ENCODE data around the gene DDOST. TPM values are rescaled to one million over a fixed set of nuclear protein-coding genes. Genes with fewer than 3 reads are reported as not detected.

Gene DDOST
- total and polyA plus RNA-seq, 7 experiments from 2014 or later, result 96.9 to 223 (median 121) TPM

- H3K36me3 Mint-ChIP-seq, result peaks cover 0 to 42% (median 5%) of the 10 kb centered on the region in 5 donors
- peak overlapping the region; percentile 87 for H3K27ac ChIP-seq (ENCODE audit: low read depth, low read length)
- no peak overlapping the region for H3K4me3 ChIP-seq (ENCODE audit: low read length)
- intact Hi-C loops (cut with micrococcal nuclease), result no loop called here
- ATAC-seq (no peak), DNase-seq (peak in 5 of 9 donors; percentile 12 to 52 (median 25))
- ChIA-PET POLR2A (interaction anchor here (0.6 kb wide), 1 partner anchor 24 kb away, joined by 3 read pairs; no protein-coding TSS in a partner anchor), CTCF (interaction anchor here (1.0 kb wide), 1 partner anchor 25 kb away, joined by 3 read pairs; the partner anchor contains the start of gene PINK1)
- peak overlapping the region in 6 of 9 donors; percentile 21 to 99 (median 77) for H3K27ac Mint-ChIP-seq
- no peaks in the 10 kb centered on the region for H3K27me3 Mint-ChIP-seq
- H3K9me3 ChIP-seq (ENCODE audit: control insufficient read depth in 2 of 3, low read length in 3 of 3), result no peaks in the 10 kb centered on the region
- peak overlapping the region in 2 of 10 donors; percentile 95 to 99 for H3K4me3 Mint-ChIP-seq
- peaks cover 18 to 62% (median 33%) of the 10 kb centered on the region in 3 experiments for H3K36me3 ChIP-seq (ENCODE audit: control insufficient read depth in 2 of 3, insufficient read depth in 3 of 3, low read length in 3 of 3)
- no peaks in the 10 kb centered on the region for H3K9me3 Mint-ChIP-seq
- peaks cover 31 to 61% (median 43%) of the 10 kb centered on the region in 7 donors for H3K4me1 Mint-ChIP-seq
- peaks cover 21 to 24% of the 10 kb centered on the region in 2 donors for H3K4me1 ChIP-seq (ENCODE audit: control insufficient read depth in 2 of 2, insufficient read depth in 2 of 2, low read length in 2 of 2)
- H3K27me3 ChIP-seq (ENCODE audit: control insufficient read depth in 2 of 2, insufficient read depth in 2 of 2, low read length in 2 of 2), result no peaks in the 10 kb centered on the region
Observed at GRCh38 chr1:20658166-20658915, 2.8 kb downstream of the DDOST start.

- no peak overlapping the region for H3K4me3 ChIP-seq (ENCODE audit: low read length)
- H3K36me3 ChIP-seq (ENCODE audit: control insufficient read depth in 2 of 3, insufficient read depth in 3 of 3, low read length in 3 of 3), result peaks cover 22 to 75% (median 33%) of the 10 kb centered on the region in 3 experiments
- H3K4me3 Mint-ChIP-seq, result no peak overlapping the region
- H3K36me3 Mint-ChIP-seq, result peaks cover 0 to 55% (median 5%) of the 10 kb centered on the region in 5 donors
- CTCF ChIA-PET, result no interaction called here
- peak overlapping the region in 3 of 9 donors; percentile 25 to 62 (median 57) for H3K27ac Mint-ChIP-seq
- no peaks in the 10 kb centered on the region for H3K27me3 Mint-ChIP-seq
- no peaks in the 10 kb centered on the region for H3K9me3 ChIP-seq (ENCODE audit: control insufficient read depth in 2 of 3, low read length in 3 of 3)
- ATAC-seq (no peak), DNase-seq (no peak)
- peaks cover 18 to 21% of the 10 kb centered on the region in 2 donors for H3K4me1 ChIP-seq (ENCODE audit: control insufficient read depth in 2 of 2, insufficient read depth in 2 of 2, low read length in 2 of 2)
- no peaks in the 10 kb centered on the region for H3K9me3 Mint-ChIP-seq
- intact Hi-C loops (cut with micrococcal nuclease), result no loop called here
- POLR2A ChIA-PET, result interaction anchor here (0.6 kb wide), 1 partner anchor 1584 kb away, joined by 4 read pairs; no protein-coding TSS in a partner anchor
- no peaks in the 10 kb centered on the region for H3K27me3 ChIP-seq (ENCODE audit: control insufficient read depth in 2 of 2, insufficient read depth in 2 of 2, low read length in 2 of 2)
- peaks cover 23 to 51% (median 34%) of the 10 kb centered on the region in 7 donors for H3K4me1 Mint-ChIP-seq
- H3K27ac ChIP-seq (ENCODE audit: low read depth, low read length), result no peak overlapping the region
Observed at GRCh38 chr1:20657024-20657423, 4.1 kb downstream of the DDOST start.

GRCh38 chr1:20654104-20654690 is 7.0 kb downstream of the DDOST start:
- peaks cover 22 to 93% (median 41%) of the 10 kb centered on the region in 3 experiments for H3K36me3 ChIP-seq (ENCODE audit: control insufficient read depth in 2 of 3, insufficient read depth in 3 of 3, low read length in 3 of 3)
- DNase-seq, result no peak
- peaks cover 5 to 67% (median 16%) of the 10 kb centered on the region in 5 donors for H3K36me3 Mint-ChIP-seq

GRCh38 chr1:20652300-20652699 is 8.9 kb downstream of the DDOST start:
- ChIA-PET POLR2A (no interaction called here), CTCF (no interaction called here)
- no peaks in the 10 kb centered on the region for H3K9me3 Mint-ChIP-seq
- intact Hi-C loops (cut with micrococcal nuclease), result no loop called here
- peaks cover 5 to 71% (median 16%) of the 10 kb centered on the region in 5 donors for H3K36me3 Mint-ChIP-seq
- no peak overlapping the region for H3K27ac Mint-ChIP-seq
- no peak overlapping the region for H3K4me3 Mint-ChIP-seq
- no peaks in the 10 kb centered on the region for H3K27me3 ChIP-seq (ENCODE audit: control insufficient read depth in 2 of 2, insufficient read depth in 2 of 2, low read length in 2 of 2)
- peaks cover 0 to 10% (median 7%) of the 10 kb centered on the region in 7 donors for H3K4me1 Mint-ChIP-seq
- no peaks in the 10 kb centered on the region for H3K27me3 Mint-ChIP-seq
- H3K4me3 ChIP-seq (ENCODE audit: low read length), result no peak overlapping the region
- no peaks in the 10 kb centered on the region for H3K4me1 ChIP-seq (ENCODE audit: control insufficient read depth in 2 of 2, insufficient read depth in 2 of 2, low read length in 2 of 2)
- ATAC-seq (no peak), DNase-seq (no peak)
- H3K36me3 ChIP-seq (ENCODE audit: control insufficient read depth in 2 of 3, insufficient read depth in 3 of 3, low read length in 3 of 3), result peaks cover 18 to 90% (median 41%) of the 10 kb centered on the region in 3 experiments
- H3K27ac ChIP-seq (ENCODE audit: low read depth, low read length), result no peak overlapping the region
- no peaks in the 10 kb centered on the region for H3K9me3 ChIP-seq (ENCODE audit: control insufficient read depth in 2 of 3, low read length in 3 of 3)

More at GRCh38 chr1:20654104-20654690, 7.0 kb downstream of the DDOST start:
- POLR2A ChIA-PET, result interaction anchor here (1.5 kb wide), 1 partner anchor 20 kb away, joined by 3 read pairs; no protein-coding TSS in a partner anchor
- Mint-ChIP-seq H3K4me3 (no peak overlapping the region), H3K27ac (peak overlapping the region in 1 of 9 donors; percentile 19), H3K27me3 (no peaks in the 10 kb centered on the region), H3K9me3 (no peaks in the 10 kb centered on the region), H3K4me1 (peaks cover 4 to 27% (median 16%) of the 10 kb centered on the region in 7 donors)
- CTCF ChIA-PET, result no interaction called here
- Histone ChIP-seq H3K27me3 (ENCODE audit: control insufficient read depth in 2 of 2, insufficient read depth in 2 of 2, low read length in 2 of 2) (no peaks in the 10 kb centered on the region), H3K4me1 (ENCODE audit: control insufficient read depth in 2 of 2, insufficient read depth in 2 of 2, low read length in 2 of 2) (peaks cover under 1 to 5% of the 10 kb centered on the region in 2 donors), H3K9me3 (ENCODE audit: control insufficient read depth in 2 of 3, low read length in 3 of 3) (no peaks in the 10 kb centered on the region), H3K4me3 (ENCODE audit: low read length) (no peak overlapping the region), H3K27ac (ENCODE audit: low read depth, low read length) (no peak overlapping the region)
- no peak for ATAC-seq
- intact Hi-C loops (cut with micrococcal nuclease), result no loop called here

- DNase-seq (no peak), ATAC-seq (no peak)
- POLR2A ChIA-PET, result no interaction called here
- Mint-ChIP-seq H3K27ac (peak overlapping the region in 2 of 9 donors; percentile 77 to 88), H3K4me1 (no peaks in the 10 kb centered on the region), H3K36me3 (peaks cover 5 to 50% (median 15%) of the 10 kb centered on the region in 5 donors), H3K27me3 (no peaks in the 10 kb centered on the region), H3K9me3 (no peaks in the 10 kb centered on the region), H3K4me3 (no peak overlapping the region)
- Histone ChIP-seq H3K27ac (ENCODE audit: low read depth, low read length) (no peak overlapping the region), H3K9me3 (ENCODE audit: control insufficient read depth in 2 of 3, low read length in 3 of 3) (no peaks in the 10 kb centered on the region), H3K4me1 (ENCODE audit: control insufficient read depth in 2 of 2, insufficient read depth in 2 of 2, low read length in 2 of 2) (no peaks in the 10 kb centered on the region), H3K27me3 (ENCODE audit: control insufficient read depth in 2 of 2, insufficient read depth in 2 of 2, low read length in 2 of 2) (no peaks in the 10 kb centered on the region), H3K4me3 (ENCODE audit: low read length) (no peak overlapping the region), H3K36me3 (ENCODE audit: control insufficient read depth in 2 of 3, insufficient read depth in 3 of 3, low read length in 3 of 3) (peaks cover 12 to 75% (median 16%) of the 10 kb centered on the region in 3 experiments)
- intact Hi-C loops (cut with micrococcal nuclease), result no loop called here
- CTCF ChIA-PET, result no interaction called here
Observed at GRCh38 chr1:20648946-20649345, 12.2 kb downstream of the DDOST start.

GRCh38 chr1:20648438-20648837 is 12.7 kb downstream of the DDOST start:
- Histone ChIP-seq H3K27me3 (ENCODE audit: control insufficient read depth in 2 of 2, insufficient read depth in 2 of 2, low read length in 2 of 2) (no peaks in the 10 kb centered on the region), H3K9me3 (ENCODE audit: control insufficient read depth in 2 of 3, low read length in 3 of 3) (no peaks in the 10 kb centered on the region), H3K4me3 (ENCODE audit: low read length) (no peak overlapping the region), H3K27ac (ENCODE audit: low read depth, low read length) (no peak overlapping the region), H3K36me3 (ENCODE audit: control insufficient read depth in 2 of 3, insufficient read depth in 3 of 3, low read length in 3 of 3) (peaks cover 8 to 72% (median 11%) of the 10 kb centered on the region in 3 experiments), H3K4me1 (ENCODE audit: control insufficient read depth in 2 of 2, insufficient read depth in 2 of 2, low read length in 2 of 2) (no peaks in the 10 kb centered on the region)
- intact Hi-C loops (cut with micrococcal nuclease), result no loop called here
- H3K9me3 Mint-ChIP-seq, result no peaks in the 10 kb centered on the region
- CTCF ChIA-PET, result no interaction called here
- DNase-seq (no peak), ATAC-seq (no peak)
- peak overlapping the region in 2 of 9 donors; percentile 77 to 88 for H3K27ac Mint-ChIP-seq
- H3K4me3 Mint-ChIP-seq, result no peak overlapping the region
- peaks cover 5 to 47% (median 15%) of the 10 kb centered on the region in 5 donors for H3K36me3 Mint-ChIP-seq
- H3K4me1 Mint-ChIP-seq, result no peaks in the 10 kb centered on the region
- no peaks in the 10 kb centered on the region for H3K27me3 Mint-ChIP-seq
- POLR2A ChIA-PET, result no interaction called here

Measured in naive thymus-derived CD4-positive, alpha-beta T cell (primary cell).